Activated CD8-positive, alpha-beta memory T cell treated with anti-CD3 and anti-CD28 coated beads for 4 hours (primary cell): ENCODE measurements around the gene REG4.

Experiments used
- DNase-seq, 2 donors: peaks; one replicate each; pipeline ENCODE4 v3.0.0-alpha.2; 2020; ENCODE audit warnings: low read depth in 2 of 2

Gene REG4

DNA sequence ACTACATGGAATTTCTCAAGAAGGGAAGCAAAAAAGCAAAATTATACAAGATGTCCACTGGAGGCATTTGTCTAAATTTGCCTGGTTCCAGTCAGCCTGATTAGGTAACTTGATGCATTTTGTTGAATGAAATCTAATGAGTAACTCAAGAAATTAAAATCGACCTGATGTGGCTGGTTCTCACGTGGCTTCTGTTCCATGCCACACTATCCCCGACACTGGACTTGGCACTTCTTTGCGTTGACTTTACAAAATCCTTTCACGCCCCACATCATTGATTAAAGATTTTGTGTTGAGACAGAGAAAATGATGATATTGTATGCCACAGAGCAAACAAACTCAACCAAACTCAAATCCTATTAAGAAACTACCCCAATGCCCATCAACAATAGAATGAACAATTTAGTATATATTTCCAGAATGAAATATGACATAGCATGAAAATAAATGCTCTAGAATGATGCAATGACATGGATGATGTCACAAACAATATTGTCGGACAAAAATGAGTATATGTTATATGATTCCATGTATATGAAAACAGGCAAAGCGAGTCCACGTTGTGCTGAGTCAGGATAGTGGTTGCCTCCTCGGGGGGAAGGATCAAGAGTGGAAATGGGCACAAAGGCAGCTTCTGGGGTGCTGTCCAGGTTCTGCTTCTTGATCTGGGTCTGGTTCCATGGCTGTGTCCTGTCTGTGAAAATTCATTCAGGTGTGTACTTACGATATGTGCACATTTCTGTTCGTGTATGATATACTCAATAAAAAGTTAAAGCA is 29.6 kb downstream of the REG4 start:
- DNase-seq: no peak

DNA sequence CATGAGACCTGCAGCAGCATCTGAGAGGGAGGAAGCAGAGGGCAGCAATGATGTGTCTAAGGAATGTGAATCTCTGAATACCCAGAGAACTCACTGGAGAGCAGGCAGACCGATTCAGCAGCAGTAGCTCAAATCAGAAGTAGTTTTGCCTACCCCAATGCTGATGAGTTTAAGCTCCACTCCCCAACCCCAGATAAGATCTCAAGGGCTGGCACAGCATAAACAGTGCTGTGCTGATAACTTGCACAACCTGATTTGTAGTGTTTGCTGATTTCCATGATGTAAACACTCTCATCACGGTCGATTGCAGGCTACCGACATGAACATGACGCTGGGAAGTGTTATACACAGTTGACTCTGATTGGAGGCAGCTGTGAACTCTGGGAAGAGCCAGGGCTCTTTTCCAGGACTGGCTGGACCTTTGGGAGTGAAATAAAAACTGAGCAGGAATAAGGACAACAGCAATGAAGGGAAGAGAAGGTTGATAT is 31.3 kb downstream of the REG4 start:
- no peak for DNase-seq

DNA sequence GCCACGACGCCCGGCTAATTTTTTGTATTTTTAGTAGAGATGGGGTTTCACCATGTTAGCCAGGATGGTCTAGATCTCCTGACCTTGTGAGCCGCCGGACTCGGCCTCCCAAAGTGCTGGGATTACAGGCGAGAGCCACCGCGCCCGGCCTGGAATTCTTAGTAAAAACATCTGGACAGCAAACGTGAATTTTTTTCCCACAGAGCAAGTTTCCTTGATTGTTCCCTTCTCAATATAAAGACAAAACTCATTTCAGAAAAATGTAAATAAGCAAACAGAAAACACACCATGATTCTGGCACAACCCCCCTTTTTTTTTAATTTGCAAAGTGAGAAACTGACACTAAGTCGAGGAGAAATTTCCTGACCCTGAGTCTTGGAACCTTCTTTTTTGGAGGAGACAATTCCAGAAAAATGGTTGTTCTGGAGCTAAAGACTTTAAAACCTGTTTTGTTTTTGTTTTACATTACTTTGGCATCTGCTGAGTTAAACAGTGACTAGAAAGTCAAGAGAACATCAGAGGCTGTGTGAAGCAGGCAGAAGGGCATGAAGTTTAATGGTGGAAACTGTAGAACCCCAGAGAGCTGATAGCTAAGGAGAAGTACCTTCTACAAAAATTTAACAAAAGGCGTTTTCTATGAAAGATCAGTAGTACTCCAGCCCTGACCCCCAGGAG is 32.2 kb downstream of the REG4 start:
- DNase-seq: no peak

DNA sequence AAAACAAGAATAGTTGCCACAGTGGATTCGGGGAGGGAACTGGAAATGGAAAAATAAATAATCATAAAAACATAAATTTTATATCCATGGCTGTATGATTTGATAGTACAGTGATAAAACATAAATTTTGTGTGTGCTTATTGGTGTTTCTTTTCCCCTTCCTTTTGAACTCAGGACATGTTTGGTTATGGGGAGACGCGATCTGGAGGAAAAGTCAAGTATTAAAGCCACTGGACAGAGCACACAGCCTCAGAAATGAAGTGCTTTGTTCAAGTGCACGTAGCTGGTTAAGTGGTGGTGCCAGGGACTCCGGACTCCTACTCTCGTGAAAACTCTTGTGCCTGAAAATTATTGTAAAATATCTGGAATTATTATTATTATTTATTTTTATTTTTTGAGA is 32.9 kb downstream of the REG4 start:
- DNase-seq: no peak

DNA sequence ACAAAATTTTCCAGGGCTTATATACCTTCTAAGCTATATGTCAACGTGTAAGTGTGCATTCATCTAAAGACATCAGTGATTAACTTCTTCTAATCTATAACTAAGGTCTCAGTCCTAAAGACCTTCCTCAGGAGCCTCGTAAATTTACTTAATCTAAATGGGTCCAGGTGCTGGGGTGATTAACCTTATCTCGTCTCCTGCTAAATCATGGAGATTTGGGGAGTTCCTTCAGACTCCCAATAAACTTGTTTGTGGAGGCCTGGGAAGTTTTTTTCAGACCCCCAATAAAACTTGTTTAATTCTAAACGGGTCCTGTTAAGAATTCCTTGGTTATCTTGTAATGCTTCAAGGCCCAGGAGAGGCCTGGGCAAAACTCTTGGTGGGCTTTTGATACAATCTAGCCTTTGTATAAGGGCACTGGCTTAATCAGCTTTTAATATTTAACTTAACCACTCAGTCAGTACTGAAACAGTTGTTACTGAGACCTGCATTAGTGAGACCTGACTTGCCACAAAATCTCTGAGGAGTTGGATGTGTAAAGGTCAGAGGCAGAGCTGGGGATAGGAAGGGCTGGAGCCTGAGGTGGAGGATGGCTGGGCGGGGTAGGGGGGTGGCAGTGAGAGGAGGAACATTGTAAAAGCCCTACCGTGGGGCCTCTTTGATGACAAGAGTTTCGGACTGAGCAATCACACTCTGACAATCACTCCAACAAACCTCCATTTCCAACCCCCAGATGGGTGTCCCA is 36.3 kb downstream of the REG4 start:
- DNase-seq: no peak

DNA sequence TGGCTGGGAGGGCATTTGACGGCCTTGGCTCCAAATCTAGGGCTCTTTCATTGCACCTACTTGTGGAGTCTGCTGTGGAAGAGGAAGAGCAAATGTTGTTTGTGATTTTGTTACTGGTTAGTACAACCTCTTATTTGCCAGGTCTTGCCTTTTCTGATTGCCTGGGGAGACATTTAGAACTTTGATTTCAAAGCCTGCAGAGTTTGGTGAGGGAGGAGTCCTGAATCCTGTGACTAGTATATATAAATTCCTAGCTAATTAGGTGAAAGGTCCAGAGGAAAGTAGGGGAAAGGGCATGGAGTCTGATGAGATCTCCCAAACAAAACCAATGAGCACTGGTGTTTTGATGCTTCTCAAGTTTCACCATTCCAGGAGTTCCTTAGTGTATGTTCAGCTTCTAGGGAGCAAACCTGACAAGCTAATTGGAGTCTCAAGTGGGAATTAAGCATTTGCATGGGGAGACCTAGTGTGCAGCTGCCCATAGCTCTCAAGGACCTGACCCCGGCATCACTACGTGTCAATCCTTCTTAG is 37.5 kb downstream of the REG4 start:
- DNase-seq: no peak

DNA sequence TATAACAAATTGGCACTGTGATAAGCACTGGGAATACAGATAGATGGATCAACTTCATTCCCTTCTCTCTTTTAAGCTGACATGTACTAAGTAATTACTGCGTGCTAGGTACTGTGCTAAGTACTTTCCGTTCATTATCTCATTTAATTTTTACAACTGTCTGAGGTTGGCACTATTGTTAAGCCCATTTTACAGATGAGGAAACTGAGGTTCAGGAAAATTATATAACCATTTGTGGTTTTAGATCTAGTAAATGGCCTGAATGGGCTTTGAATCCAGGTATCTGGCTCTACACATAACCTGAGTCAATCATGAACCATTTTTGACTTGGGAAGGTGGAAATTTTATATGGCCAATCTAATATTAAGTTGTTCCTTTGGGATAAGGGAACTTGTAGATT is 39.0 kb downstream of the REG4 start:
- DNase-seq: no peak

DNA sequence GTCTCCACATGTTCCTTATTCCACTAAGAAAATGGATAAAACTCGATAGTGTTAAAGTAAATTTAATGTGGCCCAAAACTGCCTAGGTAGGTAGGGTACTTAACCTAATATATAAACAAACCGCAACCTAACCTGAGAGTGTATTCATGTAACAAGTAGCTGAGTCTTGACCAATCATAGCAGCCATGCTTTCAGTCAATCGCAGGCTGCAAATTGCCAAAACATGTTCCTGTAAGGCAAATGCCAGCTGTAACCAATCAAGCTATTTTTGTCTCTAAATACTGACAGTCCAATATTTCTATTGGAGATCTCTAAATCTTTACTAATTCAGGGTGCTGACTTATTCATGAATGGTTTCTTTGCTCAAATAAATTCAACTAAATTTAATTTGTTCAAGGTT is 39.5 kb downstream of the REG4 start:
- no peak for DNase-seq

DNA sequence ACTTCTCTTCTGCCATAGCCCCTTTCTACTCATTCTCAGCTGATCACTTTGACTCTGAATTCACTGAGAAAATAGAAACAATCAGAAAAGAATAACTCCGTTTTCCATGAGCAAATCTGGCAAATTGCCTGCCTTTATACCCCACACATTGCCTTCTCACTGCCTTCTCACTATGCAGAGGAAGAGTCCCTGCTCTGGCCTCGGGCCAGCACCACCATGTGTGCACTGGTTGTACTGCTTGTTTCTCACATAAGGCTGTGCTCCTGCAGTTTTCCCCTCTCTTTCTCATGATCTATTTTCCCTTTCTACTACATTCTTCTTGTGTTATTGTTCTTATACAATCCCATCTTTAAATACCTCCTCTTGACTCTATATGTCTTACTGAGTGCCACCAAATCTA is 40.2 kb downstream of the REG4 start:
- no peak for DNase-seq

DNA sequence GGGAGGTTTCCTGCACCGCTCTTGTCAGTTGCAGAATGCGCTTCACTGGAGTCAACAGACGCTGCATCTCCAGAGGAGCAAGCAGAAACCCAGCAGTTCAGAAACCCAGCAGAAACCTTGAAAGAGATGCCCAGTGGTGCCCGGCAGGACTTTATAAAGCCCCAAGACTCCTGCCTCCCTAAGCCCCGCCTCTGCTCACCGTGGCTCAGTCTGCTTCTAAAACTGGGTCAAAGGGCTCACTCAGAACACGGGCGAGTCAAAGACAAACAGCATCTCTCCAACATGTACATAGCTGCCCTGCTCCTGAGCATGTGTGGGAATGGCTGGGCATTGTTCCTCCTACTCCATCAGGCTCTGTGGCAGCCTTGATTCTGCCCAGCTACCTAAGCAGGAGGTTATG is 42.5 kb downstream of the REG4 start, which contains the start of gene HMGCS2:
Gene HMGCS2, minus strand, starts transcription at position 128 of the 400 bp plus-strand sequence. Its CDS starts 61 bp downstream, at position 67.
- no peak for DNase-seq

DNA sequence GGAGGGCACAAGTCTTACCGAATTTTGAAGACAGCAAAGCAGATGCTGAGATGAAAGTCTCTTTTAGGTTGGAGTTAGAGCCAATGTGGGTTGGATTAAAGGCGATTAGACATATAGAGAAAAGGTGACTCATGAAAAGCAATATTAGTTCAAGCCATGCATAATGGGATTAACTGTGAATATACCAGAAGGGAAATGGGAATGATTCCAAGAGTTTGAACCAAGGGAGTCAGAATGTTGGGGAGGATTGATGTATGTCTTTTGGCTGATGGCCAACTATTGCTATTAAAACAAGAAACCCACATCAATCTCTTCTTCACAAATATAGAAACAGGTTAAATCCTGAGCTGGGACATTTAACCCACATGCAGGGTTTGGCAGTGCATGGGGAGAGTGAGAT is 43.8 kb downstream of the REG4 start:
- no peak for DNase-seq

DNA sequence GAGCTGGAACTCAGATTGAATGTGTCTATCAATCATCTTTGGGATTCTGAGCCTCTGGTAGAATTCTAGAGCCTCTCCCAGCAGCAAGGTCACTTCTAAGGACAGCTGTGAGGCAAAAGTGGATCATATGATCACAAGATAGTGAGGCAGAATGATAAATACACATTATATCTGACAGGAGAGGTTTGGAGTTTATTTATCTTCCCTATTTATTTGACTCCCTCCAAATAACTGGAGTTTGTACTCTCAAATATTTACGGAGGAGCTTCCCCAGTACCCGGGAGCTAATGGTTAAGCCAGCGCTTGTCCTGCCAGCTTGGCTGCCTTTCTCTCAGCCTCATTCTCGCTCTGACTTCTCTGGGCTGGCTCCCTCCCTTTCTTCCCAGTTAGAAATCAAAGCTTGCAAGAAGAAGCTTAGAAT is 44.9 kb downstream of the REG4 start:
- DNase-seq: no peak

DNA sequence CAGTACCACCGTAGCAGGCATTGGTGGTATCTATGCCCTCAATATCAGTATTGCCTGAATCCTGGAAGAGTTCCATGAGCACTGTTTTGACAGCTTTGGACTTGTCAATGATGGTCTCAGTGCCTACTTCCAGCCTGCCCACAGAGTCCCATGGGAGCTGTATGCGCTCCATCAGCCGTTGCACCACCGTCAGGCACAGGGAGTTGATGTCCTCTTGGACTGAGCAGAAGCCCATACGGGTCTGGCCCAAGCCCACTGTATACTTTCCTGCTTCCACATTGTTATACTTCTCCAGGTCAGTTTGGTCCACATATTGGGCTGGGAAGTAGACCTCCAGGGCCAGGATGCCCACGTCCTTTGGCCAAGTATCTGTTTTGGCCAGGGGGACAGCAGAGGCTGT is 47.0 kb downstream of the REG4 start:
- no peak for DNase-seq

DNA sequence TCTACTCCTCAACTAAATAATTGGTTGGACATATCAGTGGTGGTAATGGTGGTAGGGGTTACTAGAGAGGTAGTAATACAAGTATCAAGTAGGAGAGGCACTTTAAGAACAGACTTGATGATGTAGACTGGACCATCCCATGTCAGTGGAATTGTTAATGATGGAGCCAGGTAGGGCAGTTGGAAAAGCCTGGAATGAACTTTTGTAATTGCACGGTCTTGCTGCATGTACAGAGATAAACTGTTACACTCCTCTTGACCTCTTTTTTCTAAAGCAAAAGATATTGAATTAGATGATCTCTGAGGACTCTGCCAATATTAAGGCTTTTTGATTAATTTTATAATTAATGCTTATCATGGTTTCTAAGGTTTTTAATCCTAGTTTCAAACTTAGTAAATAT is 48.3 kb downstream of the REG4 start:
- DNase-seq: no peak

DNA sequence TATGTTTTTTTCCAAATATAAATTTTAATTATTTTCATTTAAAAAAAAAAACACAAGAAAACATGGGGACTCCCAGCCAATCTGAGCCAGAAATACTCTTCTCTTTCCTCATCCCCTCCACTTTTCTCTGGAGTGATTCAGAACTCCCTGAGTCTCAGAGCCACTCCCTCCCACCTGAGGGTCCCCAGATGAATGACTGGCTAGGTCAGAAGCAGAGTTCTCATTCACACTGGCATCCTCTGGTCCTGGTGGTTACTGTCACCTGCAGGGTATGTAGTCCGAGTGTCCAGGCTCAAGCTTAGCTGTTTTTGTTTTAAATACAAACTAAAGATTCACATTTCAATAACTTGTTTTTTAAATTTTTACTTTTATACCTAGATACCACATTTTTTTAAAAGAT is 48.9 kb downstream of the REG4 start:
- DNase-seq: no peak

DNA sequence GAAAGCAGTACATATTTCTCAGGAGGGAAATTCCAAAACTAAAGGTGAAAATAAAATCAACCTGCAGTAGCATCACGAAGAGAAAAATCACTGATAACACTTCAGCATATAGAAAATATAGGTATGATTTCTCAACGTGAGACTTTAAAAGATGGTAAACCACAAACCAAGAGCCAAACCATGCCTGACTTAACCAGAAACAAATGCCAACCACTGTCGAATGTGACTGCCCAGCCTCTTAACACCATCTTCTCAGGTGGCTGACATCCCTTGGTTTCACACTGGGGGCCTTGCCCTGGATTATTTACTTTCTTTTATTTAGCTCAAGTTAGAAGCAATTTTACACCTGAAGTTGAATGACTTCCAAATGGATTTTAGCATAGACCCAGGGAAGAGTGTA is 52.7 kb downstream of the REG4 start:
- no peak for DNase-seq

DNA sequence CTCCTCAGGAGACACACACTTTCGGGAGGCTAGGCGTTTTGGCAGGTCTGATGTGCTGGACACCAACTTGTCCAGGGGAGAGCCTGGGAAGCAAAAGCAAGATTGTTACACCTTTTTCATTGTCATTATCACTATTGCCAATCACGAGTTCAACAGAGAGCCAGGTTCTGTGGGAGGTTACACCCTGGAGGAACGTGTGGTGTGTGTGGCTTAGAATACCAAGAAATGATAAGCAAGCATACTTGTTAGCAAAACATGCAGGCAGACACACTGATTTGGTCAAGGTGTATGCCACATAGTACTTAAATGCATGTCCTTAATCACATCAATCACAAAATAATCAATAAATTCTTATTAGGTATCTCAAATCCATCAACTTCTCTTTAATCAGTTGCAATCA is 58.7 kb downstream of the REG4 start:
- no peak for DNase-seq

DNA sequence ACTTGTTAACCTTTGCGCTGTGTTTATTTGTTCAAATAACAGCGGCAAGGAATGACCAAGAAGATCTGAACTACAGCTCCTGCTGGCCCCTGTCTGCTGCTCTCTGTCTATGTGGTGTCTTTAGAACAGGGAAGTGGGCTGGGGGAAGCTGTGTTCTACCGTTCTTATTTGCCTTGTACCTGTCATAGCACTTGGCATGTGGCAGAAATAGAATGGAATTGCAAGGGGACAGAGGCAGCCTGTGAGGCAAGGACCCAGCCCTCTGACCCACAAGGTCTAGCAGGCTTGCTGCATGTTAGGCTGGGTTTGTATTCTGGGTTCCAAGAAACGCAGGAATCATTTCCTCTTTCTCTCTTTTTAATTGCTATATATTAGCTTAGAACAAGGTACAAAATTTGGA is 63.2 kb downstream of the REG4 start:
- DNase-seq: no peak

DNA sequence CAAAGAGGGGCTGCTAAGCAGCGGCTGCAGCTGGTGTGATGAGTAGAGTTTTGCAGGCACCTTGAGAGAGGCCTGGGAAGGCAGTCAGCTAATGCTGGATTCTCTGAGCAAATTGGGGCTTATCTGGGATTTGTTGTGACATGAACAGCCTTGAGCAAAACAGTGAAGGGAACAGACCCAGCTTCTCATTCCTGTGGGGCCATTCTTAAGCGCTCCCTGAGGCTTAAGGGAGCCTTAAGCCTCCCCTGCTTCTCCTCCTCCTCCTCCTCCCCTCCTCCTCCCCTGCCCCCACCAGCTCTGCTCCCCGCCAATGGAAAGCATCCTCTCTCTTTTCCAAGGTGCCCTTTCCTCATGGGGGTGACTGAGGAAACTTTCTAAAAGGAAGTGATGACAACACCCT is 63.8 kb downstream of the REG4 start:
- no peak for DNase-seq

DNA sequence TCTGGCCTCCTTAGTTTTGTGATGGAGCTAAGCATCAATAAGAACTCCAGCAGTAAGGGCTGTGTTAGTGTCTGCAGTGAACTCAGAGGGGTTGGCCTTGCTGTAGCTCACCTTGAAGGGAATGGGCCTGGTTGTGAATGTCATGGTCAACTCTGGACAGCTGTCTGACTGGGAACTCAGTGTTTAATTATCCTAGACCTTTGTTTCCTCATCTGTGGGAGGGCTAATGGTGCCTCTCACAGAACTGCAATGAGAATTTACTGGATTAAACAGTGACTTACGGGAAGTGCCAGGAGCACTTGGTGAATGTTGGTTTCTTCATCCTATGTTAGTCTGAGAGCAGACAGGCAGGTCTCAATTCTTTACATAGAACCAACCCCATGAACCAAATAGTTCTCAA is 66.2 kb downstream of the REG4 start:
- DNase-seq: no peak

DNA sequence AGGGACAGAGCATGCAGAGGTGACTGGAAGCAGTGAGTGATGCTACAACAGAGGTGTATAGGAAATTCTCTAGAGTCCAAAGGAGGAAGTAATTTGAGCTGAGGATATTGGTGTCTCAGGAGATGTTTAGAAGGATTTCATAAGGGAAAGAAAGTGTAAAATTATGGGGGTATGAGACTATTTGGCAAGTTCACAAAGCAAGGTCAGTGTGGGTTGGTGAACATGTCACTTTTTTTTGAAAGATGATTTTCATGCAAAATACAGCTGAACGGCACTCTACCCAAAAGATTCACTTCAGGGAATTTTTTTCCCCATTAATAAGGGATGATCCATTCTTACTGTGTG is 66.7 kb downstream of the REG4 start:
- DNase-seq: no peak
